DOHH2 (cell line): ENCODE measurements around the gene CCDC28B.

Source experiments
- EZH2phosphoT487 ChIP-seq: fragments of 200-600 bp; sonication (generic); IDR thresholded peaks from 2 replicates; pipeline ENCODE4 v1.6.1; 2017; ENCODE audit warnings: borderline replicate concordance, mild to moderate bottlenecking, antibody characterized with exemption, low read length, moderate library complexity, mixed read lengths
- TF ChIP-seq, protein P1 (sequence below): fragments of 200-600 bp; sonication (generic); IDR thresholded peaks from one replicate; pipeline ENCODE4 v1.5.1; 2014; ENCODE audit warnings: antibody characterized with exemption, mild to moderate bottlenecking, low read depth, low read length; ENCODE audit not compliant: poor library complexity, severe bottlenecking

DNA sequence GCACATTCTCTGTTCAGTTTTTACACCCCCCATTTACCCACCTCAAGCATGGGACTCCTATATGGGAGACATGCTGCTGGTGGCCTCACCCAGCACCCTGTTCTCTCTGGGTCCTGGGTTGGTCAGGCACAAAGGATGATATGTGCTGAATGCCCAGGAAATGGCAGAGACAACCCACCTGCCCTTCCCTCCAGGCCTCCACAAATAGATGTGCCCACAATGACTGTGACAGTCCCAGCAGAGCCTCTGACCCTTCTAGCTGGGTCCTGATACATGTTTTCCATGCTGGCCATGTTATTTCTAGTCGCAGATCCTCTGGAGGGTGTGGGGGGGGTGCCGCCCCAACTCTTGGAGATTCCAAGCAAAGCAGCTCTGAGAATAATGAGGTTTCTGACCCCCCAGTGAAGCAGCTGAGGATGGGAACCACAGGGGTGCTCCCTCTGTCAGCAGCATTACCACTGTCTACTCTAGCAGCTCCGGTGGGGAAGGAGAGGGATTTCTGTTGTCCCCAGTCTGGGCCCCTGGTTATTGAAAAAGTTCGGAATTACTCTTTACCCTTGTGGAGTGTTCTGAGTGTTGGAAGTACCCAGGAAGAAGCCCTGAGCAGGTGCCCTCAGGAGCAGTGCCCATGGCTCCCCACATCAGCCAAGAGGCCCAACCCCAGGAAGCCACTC, 1.2 kb upstream of the CCDC28B start:
- TF ChIP-seq, protein P1, sequence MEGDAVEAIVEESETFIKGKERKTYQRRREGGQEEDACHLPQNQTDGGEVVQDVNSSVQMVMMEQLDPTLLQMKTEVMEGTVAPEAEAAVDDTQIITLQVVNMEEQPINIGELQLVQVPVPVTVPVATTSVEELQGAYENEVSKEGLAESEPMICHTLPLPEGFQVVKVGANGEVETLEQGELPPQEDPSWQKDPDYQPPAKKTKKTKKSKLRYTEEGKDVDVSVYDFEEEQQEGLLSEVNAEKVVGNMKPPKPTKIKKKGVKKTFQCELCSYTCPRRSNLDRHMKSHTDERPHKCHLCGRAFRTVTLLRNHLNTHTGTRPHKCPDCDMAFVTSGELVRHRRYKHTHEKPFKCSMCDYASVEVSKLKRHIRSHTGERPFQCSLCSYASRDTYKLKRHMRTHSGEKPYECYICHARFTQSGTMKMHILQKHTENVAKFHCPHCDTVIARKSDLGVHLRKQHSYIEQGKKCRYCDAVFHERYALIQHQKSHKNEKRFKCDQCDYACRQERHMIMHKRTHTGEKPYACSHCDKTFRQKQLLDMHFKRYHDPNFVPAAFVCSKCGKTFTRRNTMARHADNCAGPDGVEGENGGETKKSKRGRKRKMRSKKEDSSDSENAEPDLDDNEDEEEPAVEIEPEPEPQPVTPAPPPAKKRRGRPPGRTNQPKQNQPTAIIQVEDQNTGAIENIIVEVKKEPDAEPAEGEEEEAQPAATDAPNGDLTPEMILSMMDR, result no peak
- no peak for TF ChIP-seq EZH2phosphoT487
